SJSA1 (cell line): ENCODE measurements around the gene FEV. TPM values are rescaled to one million over a fixed set of nuclear protein-coding genes. Genes with fewer than 3 reads are reported as not detected.

Source experiments
- DNase-seq, 2 experiments: peaks; one replicate each; pipeline ENCODE4 v3.0.0-alpha.2; 2015 to 2020; ENCODE audit warnings: low spot score in 2 of 2, low read depth in 1 of 2
- H3K27ac ChIP-seq: fragments of 250-450 bp; sonication (Bioruptor Pico); 2 replicates; pipeline ENCODE4 v1.5.1; 2020; ENCODE audit warnings: mild to moderate bottlenecking, moderate library complexity
- H3K27me3 ChIP-seq: fragments of 250-450 bp; sonication (Bioruptor Pico); replicated peaks from 2 replicates; pipeline ENCODE4 v1.5.1; 2020; ENCODE audit warnings: mild to moderate bottlenecking, moderate library complexity
- H3K36me3 ChIP-seq: fragments of 250-450 bp; sonication (Bioruptor Pico); 2 replicates; pipeline ENCODE4 v1.5.1; 2020; ENCODE audit warnings: mild to moderate bottlenecking
- H3K4me1 ChIP-seq: fragments of 250-450 bp; sonication (Bioruptor Pico); replicated peaks from 2 replicates; pipeline ENCODE4 v1.6.1; 2021; ENCODE audit warnings: mild to moderate bottlenecking
- H3K4me3 ChIP-seq: fragments of 250-450 bp; sonication (Bioruptor Pico); 2 replicates; pipeline ENCODE4 v1.5.1; 2020; ENCODE audit warnings: mild to moderate bottlenecking
- H3K9me3 ChIP-seq: fragments of 250-450 bp; sonication (Bioruptor Pico); replicated peaks from 2 replicates; pipeline ENCODE4 v1.5.1; 2020; ENCODE audit warnings: mild to moderate bottlenecking
- total RNA-seq: library from RNA; depleted of rRNA; stranded (reverse); fragments of >200 nt; shearing (Covaris generic); gene quantifications from 2 replicates; pipeline ENCODE4 v1.2.3, GENCODE V29; 2014; rRNA removed

The FEV gene
- not detected in 2 replicates for total RNA-seq

- no peak within 1 kb of the TSS for H3K27ac ChIP-seq
- no peaks in the 10 kb centered on the region for H3K36me3 ChIP-seq
- no peaks in the 10 kb centered on the region for H3K9me3 ChIP-seq
- H3K4me3 ChIP-seq: no peak within 1 kb of the TSS
- peaks cover 89% of the 10 kb centered on the region for H3K27me3 ChIP-seq
- DNase-seq: no peak
- H3K4me1 ChIP-seq: peaks cover 7% of the 10 kb centered on the region
These were observed at the start of gene FEV for GRCh38 chr2:218985021-218985324. TSS of gene FEV (minus strand) at chr2:218985184. CDS start at chr2:218985075, 109 bp downstream.

- Histone ChIP-seq H3K36me3 (no peaks in the 10 kb centered on the region), H3K4me1 (no peaks in the 10 kb centered on the region), H3K9me3 (no peaks in the 10 kb centered on the region), H3K4me3 (no peak overlapping the region), H3K27ac (no peak overlapping the region), H3K27me3 (peaks cover 36% of the 10 kb centered on the region)
- no peak for DNase-seq
These were observed 47.2 kb upstream of the FEV start for GRCh38 chr2:219032051-219032745.

GRCh38 chr2:219031005-219031738, 46.2 kb upstream of the FEV start:
- Histone ChIP-seq H3K27me3 (peaks cover 41% of the 10 kb centered on the region), H3K4me1 (no peaks in the 10 kb centered on the region), H3K27ac (no peak overlapping the region), H3K9me3 (no peaks in the 10 kb centered on the region), H3K36me3 (no peaks in the 10 kb centered on the region), H3K4me3 (no peak overlapping the region)
- no peak for DNase-seq

- Histone ChIP-seq H3K36me3 (no peaks in the 10 kb centered on the region), H3K27ac (no peak overlapping the region), H3K4me1 (no peaks in the 10 kb centered on the region), H3K9me3 (no peaks in the 10 kb centered on the region), H3K27me3 (peaks cover 46% of the 10 kb centered on the region), H3K4me3 (no peak overlapping the region)
- no peak for DNase-seq
These were observed 45.4 kb upstream of the FEV start for GRCh38 chr2:219030177-219030940.

- Histone ChIP-seq H3K27me3 (peaks cover 47% of the 10 kb centered on the region), H3K9me3 (no peaks in the 10 kb centered on the region), H3K4me3 (no peak overlapping the region), H3K27ac (no peak overlapping the region), H3K36me3 (no peaks in the 10 kb centered on the region), H3K4me1 (no peaks in the 10 kb centered on the region)
- peak; percentile 54 to 72 for DNase-seq
These were observed 44.8 kb upstream of the FEV start for GRCh38 chr2:219029829-219030165.

GRCh38 chr2:219028996-219029828, 44.2 kb upstream of the FEV start:
- DNase-seq: no peak
- Histone ChIP-seq H3K27me3 (peaks cover 43% of the 10 kb centered on the region), H3K36me3 (no peaks in the 10 kb centered on the region), H3K9me3 (no peaks in the 10 kb centered on the region), H3K4me1 (no peaks in the 10 kb centered on the region), H3K27ac (no peak overlapping the region), H3K4me3 (no peak overlapping the region)

- no peak overlapping the region for H3K4me3 ChIP-seq
- no peak for DNase-seq
- no peaks in the 10 kb centered on the region for H3K9me3 ChIP-seq
- H3K4me1 ChIP-seq: no peaks in the 10 kb centered on the region
- peaks cover 41% of the 10 kb centered on the region for H3K27me3 ChIP-seq
- no peaks in the 10 kb centered on the region for H3K36me3 ChIP-seq
- H3K27ac ChIP-seq: no peak overlapping the region
These were observed 43.2 kb upstream of the FEV start for GRCh38 chr2:219028141-219028540.

GRCh38 chr2:219027511-219028055, 42.6 kb upstream of the FEV start:
- Histone ChIP-seq H3K4me1 (no peaks in the 10 kb centered on the region), H3K27me3 (peaks cover 39% of the 10 kb centered on the region), H3K9me3 (no peaks in the 10 kb centered on the region), H3K4me3 (no peak overlapping the region), H3K27ac (no peak overlapping the region), H3K36me3 (no peaks in the 10 kb centered on the region)
- DNase-seq: no peak

GRCh38 chr2:219026946-219027345, 42.0 kb upstream of the FEV start:
- Histone ChIP-seq H3K36me3 (no peaks in the 10 kb centered on the region), H3K27ac (no peak overlapping the region), H3K27me3 (peaks cover 37% of the 10 kb centered on the region), H3K9me3 (no peaks in the 10 kb centered on the region), H3K4me3 (no peak overlapping the region), H3K4me1 (no peaks in the 10 kb centered on the region)
- DNase-seq: no peak

GRCh38 chr2:219025637-219026585, 40.9 kb upstream of the FEV start:
- no peaks in the 10 kb centered on the region for H3K4me1 ChIP-seq
- H3K9me3 ChIP-seq: no peaks in the 10 kb centered on the region
- no peaks in the 10 kb centered on the region for H3K36me3 ChIP-seq
- peaks cover 32% of the 10 kb centered on the region for H3K27me3 ChIP-seq
- no peak overlapping the region for H3K4me3 ChIP-seq
- no peak overlapping the region for H3K27ac ChIP-seq
- DNase-seq: no peak

GRCh38 chr2:219024059-219024458, 39.1 kb upstream of the FEV start:
- DNase-seq: no peak
- Histone ChIP-seq H3K36me3 (no peaks in the 10 kb centered on the region), H3K27me3 (peaks cover 39% of the 10 kb centered on the region), H3K9me3 (no peaks in the 10 kb centered on the region), H3K4me1 (no peaks in the 10 kb centered on the region), H3K27ac (no peak overlapping the region), H3K4me3 (no peak overlapping the region)

GRCh38 chr2:219023045-219023605, 38.1 kb upstream of the FEV start:
- Histone ChIP-seq H3K4me3 (no peak overlapping the region), H3K36me3 (no peaks in the 10 kb centered on the region), H3K27me3 (peaks cover 39% of the 10 kb centered on the region), H3K27ac (no peak overlapping the region), H3K4me1 (no peaks in the 10 kb centered on the region), H3K9me3 (no peaks in the 10 kb centered on the region)
- DNase-seq: no peak
